A673 (cell line): ENCODE data around the gene LRRK1. TPM values are rescaled to one million over a fixed set of nuclear protein-coding genes. Genes with fewer than 3 reads are reported as not detected.

Experiments used
- BruUV-seq: library from RNA; stranded (reverse); fragments of 400-500 nt; replicated peaks from 2 replicates; lab custom pipeline; 2021; lab: Mats Ljungman, UMichigan
- CTCF ChIA-PET: fragments of 300-600 bp; sonication (Branson Sonifier 250); formaldehyde crosslinking; loops from one replicate; lab custom pipeline; 2022; ENCODE audit warnings: antibody characterized with exemption; lab: Charles Lee
- POLR2A ChIA-PET: fragments of 300-600 bp; sonication (Branson Sonifier 250); formaldehyde crosslinking; loops from one replicate; lab custom pipeline; 2022; ENCODE audit warnings: antibody characterized with exemption; ENCODE audit not compliant: low non-redundant PET; lab: Charles Lee
- DNase-seq: peaks from one replicate; pipeline ENCODE4 v3.0.0-alpha.2; 2015; ENCODE audit warnings: low spot score
- H3K27ac ChIP-seq: fragments of 200-600 bp; sonication (generic); 2 replicates; pipeline ENCODE4 v1.5.1; 2016; ENCODE audit warnings: mixed run types, low read depth, mild to moderate bottlenecking, mixed read lengths, antibody characterized with exemption, low read length; ENCODE audit not compliant: poor library complexity, severe bottlenecking
- H3K27me3 ChIP-seq: fragments of 200-600 bp; sonication (generic); replicated peaks from 2 replicates; pipeline ENCODE4 v1.6.1; 2017; ENCODE audit warnings: mixed run types, low read depth, mild to moderate bottlenecking, mixed read lengths, antibody characterized with exemption, low read length; ENCODE audit not compliant: insufficient read depth, poor library complexity
- H3K36me3 ChIP-seq: fragments of 200-600 bp; sonication (generic); 2 replicates; pipeline ENCODE4 v1.6.1; 2016; ENCODE audit warnings: mixed run types, mild to moderate bottlenecking, mixed read lengths, antibody characterized with exemption, low read length; ENCODE audit not compliant: insufficient read depth, poor library complexity, severe bottlenecking
- H3K4me1 ChIP-seq: fragments of 200-600 bp; sonication (generic); 2 replicates; pipeline ENCODE4 v1.6.1; 2017; ENCODE audit warnings: mixed run types, mild to moderate bottlenecking, mixed read lengths, antibody characterized with exemption, low read length; ENCODE audit not compliant: insufficient read depth, poor library complexity, severe bottlenecking
- H3K4me3 ChIP-seq: fragments of 200-600 bp; sonication (generic); 2 replicates; pipeline ENCODE4 v1.5.1; 2016; ENCODE audit warnings: low read depth, mixed run types, mild to moderate bottlenecking, mixed read lengths, low read length; ENCODE audit not compliant: poor library complexity, severe bottlenecking
- H3K9me3 ChIP-seq: fragments of 200-600 bp; sonication (generic); 2 replicates; pipeline ENCODE4 v1.6.1; 2016; ENCODE audit warnings: mixed run types, low read depth, mild to moderate bottlenecking, mixed read lengths, antibody characterized with exemption, low read length; ENCODE audit not compliant: poor library complexity, severe bottlenecking
- EZH2 ChIP-seq: fragments of 200-600 bp; sonication (generic); IDR thresholded peaks from 2 replicates; pipeline ENCODE4 v1.6.1; 2017; ENCODE audit warnings: borderline replicate concordance, low read depth, mild to moderate bottlenecking, mixed read lengths, antibody characterized with exemption, low read length; ENCODE audit not compliant: poor library complexity, severe bottlenecking
- intact Hi-C: fragments of 100-400 bp; cut with micrococcal nuclease; formaldehyde crosslinking; loops from one replicate; pipeline ENCODE4 v1.10.0; 2022; ENCODE audit not compliant: unreplicated experiment
- total RNA-seq: library from RNA; stranded (reverse); gene quantifications from 2 replicates; pipeline ENCODE4 v1.2.3, GENCODE V29; 2021
- TF ChIP-seq, protein P1 (sequence below): fragments of 300-800, 200-600 bp; sonication (generic); conservative IDR thresholded peaks from 2 replicates; pipeline ENCODE4 v1.5.1; 2017; ENCODE audit warnings: low read depth, mild to moderate bottlenecking, antibody characterized with exemption, low read length, moderate library complexity, mixed read lengths

LRRK1 gene
- total RNA-seq, 1 experiment from 2014 or later, result 7.7 TPM

DNA sequence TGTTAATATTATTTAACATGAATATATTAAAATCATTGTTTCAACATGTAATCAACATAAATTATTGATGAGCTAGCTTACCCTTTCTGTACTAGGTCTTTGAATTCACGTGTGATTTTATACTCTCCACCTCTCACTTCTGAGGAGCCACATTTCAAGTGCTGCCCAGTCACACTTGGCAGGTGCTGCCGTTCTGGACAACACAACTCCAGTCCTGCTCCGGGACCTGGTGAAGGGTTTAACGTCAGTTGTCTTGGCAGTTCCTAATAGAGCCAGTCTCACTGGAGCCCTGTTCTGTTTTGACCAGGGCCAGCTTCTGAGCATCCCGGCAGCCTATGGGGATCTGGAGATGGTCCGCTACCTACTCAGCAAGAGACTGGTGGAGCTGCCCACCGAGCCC is 64.1 kb downstream of the LRRK1 start:
- no peak overlapping the region for H3K27ac ChIP-seq
- no peaks in the 10 kb centered on the region for H3K4me1 ChIP-seq
- no peak for TF ChIP-seq EZH2
- TF ChIP-seq, protein P1, sequence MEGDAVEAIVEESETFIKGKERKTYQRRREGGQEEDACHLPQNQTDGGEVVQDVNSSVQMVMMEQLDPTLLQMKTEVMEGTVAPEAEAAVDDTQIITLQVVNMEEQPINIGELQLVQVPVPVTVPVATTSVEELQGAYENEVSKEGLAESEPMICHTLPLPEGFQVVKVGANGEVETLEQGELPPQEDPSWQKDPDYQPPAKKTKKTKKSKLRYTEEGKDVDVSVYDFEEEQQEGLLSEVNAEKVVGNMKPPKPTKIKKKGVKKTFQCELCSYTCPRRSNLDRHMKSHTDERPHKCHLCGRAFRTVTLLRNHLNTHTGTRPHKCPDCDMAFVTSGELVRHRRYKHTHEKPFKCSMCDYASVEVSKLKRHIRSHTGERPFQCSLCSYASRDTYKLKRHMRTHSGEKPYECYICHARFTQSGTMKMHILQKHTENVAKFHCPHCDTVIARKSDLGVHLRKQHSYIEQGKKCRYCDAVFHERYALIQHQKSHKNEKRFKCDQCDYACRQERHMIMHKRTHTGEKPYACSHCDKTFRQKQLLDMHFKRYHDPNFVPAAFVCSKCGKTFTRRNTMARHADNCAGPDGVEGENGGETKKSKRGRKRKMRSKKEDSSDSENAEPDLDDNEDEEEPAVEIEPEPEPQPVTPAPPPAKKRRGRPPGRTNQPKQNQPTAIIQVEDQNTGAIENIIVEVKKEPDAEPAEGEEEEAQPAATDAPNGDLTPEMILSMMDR, result no peak
- intact Hi-C loops, result no loop called here
- no TSS peak for BruUV-seq
- no peaks in the 10 kb centered on the region for H3K36me3 ChIP-seq
- no peaks in the 10 kb centered on the region for H3K9me3 ChIP-seq
- POLR2A ChIA-PET, result no interaction called here
- H3K4me3 ChIP-seq, result no peak overlapping the region
- CTCF ChIA-PET, result no interaction called here
- no peaks in the 10 kb centered on the region for H3K27me3 ChIP-seq
- no peak for DNase-seq

DNA sequence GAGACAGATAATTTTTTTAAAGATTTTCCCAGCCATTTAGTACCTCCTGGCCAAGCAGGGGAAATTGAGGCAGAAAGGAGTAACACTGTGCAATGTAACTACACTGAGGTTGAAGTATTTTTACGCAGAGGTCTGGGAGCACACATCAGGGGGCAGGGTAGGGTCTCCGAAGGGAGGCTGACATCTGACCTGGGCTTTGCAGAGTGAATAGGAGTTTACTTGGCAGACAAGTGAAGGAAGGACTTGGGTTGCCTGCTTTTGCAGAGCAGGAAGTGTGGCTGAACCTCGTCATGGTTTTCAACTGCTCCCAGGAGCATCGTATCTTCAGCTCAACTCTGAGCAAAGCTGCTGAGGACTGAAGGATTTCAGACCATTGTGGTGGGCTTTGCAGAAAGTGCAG is 66.2 kb downstream of the LRRK1 start:
- POLR2A ChIA-PET, result no interaction called here
- H3K9me3 ChIP-seq, result no peaks in the 10 kb centered on the region
- CTCF ChIA-PET, result no interaction called here
- DNase-seq, result no peak
- H3K4me3 ChIP-seq, result no peak overlapping the region
- BruUV-seq, result no TSS peak
- H3K27ac ChIP-seq, result no peak overlapping the region
- no peak for TF ChIP-seq EZH2
- TF ChIP-seq, protein P1, result no peak
- intact Hi-C loops, result no loop called here
- H3K27me3 ChIP-seq, result no peaks in the 10 kb centered on the region
- H3K36me3 ChIP-seq, result no peaks in the 10 kb centered on the region
- no peaks in the 10 kb centered on the region for H3K4me1 ChIP-seq

DNA sequence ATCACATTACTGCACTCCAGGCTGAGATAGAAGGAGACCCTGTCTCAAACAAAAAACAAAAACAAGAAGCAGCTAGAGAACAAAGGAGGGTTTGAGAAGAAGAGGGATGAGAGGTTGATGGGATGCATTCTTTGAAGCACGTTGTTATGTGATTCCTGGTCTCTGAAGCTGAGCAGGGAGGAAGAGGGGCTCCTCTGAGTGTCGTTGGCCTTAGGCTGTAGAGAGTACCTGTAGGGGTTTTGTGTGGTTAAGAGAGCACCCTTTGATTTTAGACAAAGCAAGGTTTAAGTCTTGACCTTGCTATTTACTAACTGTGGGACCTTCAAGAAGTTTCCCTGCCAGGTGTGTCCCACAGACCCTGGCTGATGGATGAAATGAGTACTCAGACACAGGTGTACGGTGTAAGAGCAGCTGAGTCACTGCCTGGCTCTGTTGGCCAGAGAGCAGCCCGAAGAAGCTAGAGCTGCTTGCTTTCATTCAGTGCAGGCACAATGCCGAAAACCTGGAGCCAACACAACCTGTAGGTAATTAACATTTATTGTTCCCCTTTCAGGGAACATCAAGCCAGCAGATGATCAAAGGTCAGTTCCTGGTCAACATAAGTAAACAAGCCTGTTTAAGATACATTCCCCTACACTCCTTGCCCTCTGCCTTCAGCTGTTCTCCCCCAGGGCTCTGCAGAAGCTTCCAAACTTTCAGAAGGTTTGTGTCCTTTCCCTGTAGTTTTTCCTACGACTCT is 67.2 kb downstream of the LRRK1 start:
- Histone ChIP-seq H3K4me1 (no peaks in the 10 kb centered on the region), H3K4me3 (no peak overlapping the region), H3K36me3 (no peaks in the 10 kb centered on the region), H3K27ac (no peak overlapping the region), H3K27me3 (no peaks in the 10 kb centered on the region), H3K9me3 (no peaks in the 10 kb centered on the region)
- intact Hi-C loops, result no loop called here
- TF ChIP-seq, protein P1, result no peak
- no peak for TF ChIP-seq EZH2
- ChIA-PET CTCF (no interaction called here), POLR2A (no interaction called here)
- BruUV-seq, result no TSS peak
- no peak for DNase-seq
